Measurements from ENCODE around the gene TOM1L2. TPM values are rescaled to one million over a fixed set of nuclear protein-coding genes. Genes with fewer than 3 reads are reported as not detected.

Gene TOM1L2
- total RNA-seq, 3 donors from 2014 or later = 32.3 to 39.1 (median 36.4) TPM

DNA sequence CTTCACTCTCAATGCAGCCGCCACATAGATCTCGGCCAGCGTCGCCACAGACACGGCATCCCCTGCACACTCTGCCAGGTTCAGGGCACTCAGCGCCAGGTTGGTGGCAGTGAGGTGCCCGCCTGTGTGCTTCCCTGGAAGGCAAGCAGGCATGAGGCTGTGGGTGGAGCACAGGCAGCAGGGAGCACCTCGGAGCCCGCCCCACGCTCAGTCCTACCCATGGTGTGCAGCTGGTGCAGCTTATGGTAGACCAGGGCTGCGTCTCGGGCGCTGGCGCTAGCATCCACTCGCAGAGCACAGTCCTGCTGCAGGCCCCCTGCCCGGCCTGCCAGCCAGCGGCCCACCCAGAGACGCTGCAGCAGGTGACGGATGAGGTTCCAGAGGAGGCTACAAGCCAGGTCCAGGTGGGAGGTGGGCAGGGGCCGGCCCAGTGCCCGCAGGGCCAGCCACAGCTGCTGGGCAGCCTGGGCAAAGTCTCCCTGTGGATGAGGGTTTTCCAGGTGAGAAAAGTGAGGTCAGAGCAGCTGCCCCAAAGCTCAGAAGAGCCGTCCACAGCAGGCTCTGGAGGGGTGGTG lies 155.9 kb downstream of the TOM1L2 start:
- H3K27ac ChIP-seq = no peak overlapping the region
- peaks cover 8 to 21% of the 10 kb centered on the region in 2 donors for H3K4me1 ChIP-seq
- H3K9me3 ChIP-seq = no peaks in the 10 kb centered on the region
- TF ChIP-seq POLR2AphosphoS5 (IDR thresholded peaks at IDR 0.05) (no peak), POLR2A (IDR thresholded peaks at IDR 0.05) (no peak)
- TF ChIP-seq, protein P1, sequence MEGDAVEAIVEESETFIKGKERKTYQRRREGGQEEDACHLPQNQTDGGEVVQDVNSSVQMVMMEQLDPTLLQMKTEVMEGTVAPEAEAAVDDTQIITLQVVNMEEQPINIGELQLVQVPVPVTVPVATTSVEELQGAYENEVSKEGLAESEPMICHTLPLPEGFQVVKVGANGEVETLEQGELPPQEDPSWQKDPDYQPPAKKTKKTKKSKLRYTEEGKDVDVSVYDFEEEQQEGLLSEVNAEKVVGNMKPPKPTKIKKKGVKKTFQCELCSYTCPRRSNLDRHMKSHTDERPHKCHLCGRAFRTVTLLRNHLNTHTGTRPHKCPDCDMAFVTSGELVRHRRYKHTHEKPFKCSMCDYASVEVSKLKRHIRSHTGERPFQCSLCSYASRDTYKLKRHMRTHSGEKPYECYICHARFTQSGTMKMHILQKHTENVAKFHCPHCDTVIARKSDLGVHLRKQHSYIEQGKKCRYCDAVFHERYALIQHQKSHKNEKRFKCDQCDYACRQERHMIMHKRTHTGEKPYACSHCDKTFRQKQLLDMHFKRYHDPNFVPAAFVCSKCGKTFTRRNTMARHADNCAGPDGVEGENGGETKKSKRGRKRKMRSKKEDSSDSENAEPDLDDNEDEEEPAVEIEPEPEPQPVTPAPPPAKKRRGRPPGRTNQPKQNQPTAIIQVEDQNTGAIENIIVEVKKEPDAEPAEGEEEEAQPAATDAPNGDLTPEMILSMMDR (IDR thresholded peaks at IDR 0.05) = no peak
- no peaks in the 10 kb centered on the region for H3K27me3 ChIP-seq
- DNase-seq (ENCODE audit: low spot score in 2 of 2) = no peak
- no peak overlapping the region for H3K4me3 ChIP-seq
- no peaks in the 10 kb centered on the region for H3K36me3 ChIP-seq
- intact Hi-C loops (cut with DNase I; ENCODE audit: low total_unique reads) = loop anchor here (10.0 kb wide), 1 partner anchor 218 kb away; the partner anchor contains the start of genes ATPAF2 and GID4

DNA sequence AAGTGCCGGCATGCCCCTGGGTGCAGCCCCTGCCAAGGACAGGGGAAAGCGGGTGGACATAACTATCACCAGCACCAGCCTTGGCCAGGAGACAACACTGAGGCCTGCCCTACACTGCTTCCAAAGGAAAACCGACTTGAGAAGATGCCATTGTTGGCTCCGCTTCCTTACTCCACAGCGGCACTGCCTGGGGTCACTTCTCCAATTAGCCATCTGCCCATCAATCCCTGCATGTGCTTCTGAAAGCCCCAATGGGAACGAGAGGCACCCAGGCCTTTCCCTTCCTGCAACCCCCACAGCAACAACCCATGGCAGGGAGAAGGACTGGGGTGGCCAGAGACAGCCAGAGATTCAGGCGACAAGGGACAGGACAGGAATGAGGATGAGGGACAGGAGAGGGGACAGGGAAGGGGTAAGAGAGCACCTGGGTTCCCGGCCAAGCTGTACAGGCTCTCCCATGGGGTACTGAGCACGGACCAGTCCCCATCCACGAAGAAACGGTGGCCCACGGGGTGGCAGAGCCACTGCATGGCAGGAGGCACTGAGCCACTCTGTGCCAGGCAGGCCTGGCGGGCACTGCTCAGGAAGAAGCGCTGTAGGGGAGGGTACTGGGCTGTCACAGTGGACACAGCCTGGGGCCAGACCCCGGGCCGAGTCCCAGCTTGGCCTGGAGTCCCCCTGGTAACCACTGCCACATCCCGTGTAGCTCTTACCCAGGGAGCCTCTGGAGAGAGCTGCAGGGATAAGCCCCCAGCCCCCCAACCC lies 156.6 kb downstream of the TOM1L2 start:
- Histone ChIP-seq H3K9me3 (no peaks in the 10 kb centered on the region), H3K27ac (peak overlapping the region; percentile 21 to 58), H3K27me3 (no peaks in the 10 kb centered on the region), H3K4me3 (no peak overlapping the region), H3K36me3 (no peaks in the 10 kb centered on the region), H3K4me1 (peaks cover 10 to 17% of the 10 kb centered on the region in 2 donors)
- no peak for TF ChIP-seq POLR2A (IDR thresholded peaks at IDR 0.05)
- TF ChIP-seq, protein P1 (IDR thresholded peaks at IDR 0.05) = no peak
- TF ChIP-seq POLR2AphosphoS5 (IDR thresholded peaks at IDR 0.05) = no peak
- intact Hi-C loops (cut with DNase I; ENCODE audit: low total_unique reads) = loop anchor here (10.0 kb wide), 1 partner anchor 219 kb away; the partner anchor contains the start of genes ATPAF2 and GID4
- DNase-seq (ENCODE audit: low spot score in 2 of 2) = no peak

DNA sequence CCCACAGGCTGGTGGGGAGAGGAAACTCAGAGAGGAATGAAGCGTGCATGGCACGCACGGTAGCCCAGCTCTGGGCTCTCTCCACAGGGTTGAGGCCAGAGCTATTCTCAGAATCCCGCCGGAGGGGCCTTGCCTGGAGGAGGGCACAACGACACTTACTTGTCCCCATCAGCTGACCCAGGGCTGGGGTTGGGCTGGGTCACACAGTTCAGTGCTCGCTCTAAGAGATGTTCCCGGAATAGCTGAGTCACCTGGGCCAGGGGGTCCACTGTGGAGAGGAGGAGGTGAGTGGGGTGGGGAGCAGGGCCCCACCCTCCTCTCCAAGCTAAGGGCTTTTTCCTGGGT lies 157.2 kb downstream of the TOM1L2 start:
- Histone ChIP-seq H3K36me3 (no peaks in the 10 kb centered on the region), H3K4me1 (peaks cover 10 to 15% of the 10 kb centered on the region in 2 donors), H3K4me3 (no peak overlapping the region), H3K9me3 (no peaks in the 10 kb centered on the region), H3K27ac (peak overlapping the region; percentile 21 to 78), H3K27me3 (no peaks in the 10 kb centered on the region)
- intact Hi-C loops (cut with DNase I; ENCODE audit: low total_unique reads) = loop anchor here (10.0 kb wide), 1 partner anchor 220 kb away; the partner anchor contains the start of genes ATPAF2 and GID4
- TF ChIP-seq POLR2A (IDR thresholded peaks at IDR 0.05) = no peak
- TF ChIP-seq, protein P1 (IDR thresholded peaks at IDR 0.05) = no peak
- TF ChIP-seq POLR2AphosphoS5 (IDR thresholded peaks at IDR 0.05) = no peak
- no peak for DNase-seq (ENCODE audit: low spot score in 2 of 2)

DNA sequence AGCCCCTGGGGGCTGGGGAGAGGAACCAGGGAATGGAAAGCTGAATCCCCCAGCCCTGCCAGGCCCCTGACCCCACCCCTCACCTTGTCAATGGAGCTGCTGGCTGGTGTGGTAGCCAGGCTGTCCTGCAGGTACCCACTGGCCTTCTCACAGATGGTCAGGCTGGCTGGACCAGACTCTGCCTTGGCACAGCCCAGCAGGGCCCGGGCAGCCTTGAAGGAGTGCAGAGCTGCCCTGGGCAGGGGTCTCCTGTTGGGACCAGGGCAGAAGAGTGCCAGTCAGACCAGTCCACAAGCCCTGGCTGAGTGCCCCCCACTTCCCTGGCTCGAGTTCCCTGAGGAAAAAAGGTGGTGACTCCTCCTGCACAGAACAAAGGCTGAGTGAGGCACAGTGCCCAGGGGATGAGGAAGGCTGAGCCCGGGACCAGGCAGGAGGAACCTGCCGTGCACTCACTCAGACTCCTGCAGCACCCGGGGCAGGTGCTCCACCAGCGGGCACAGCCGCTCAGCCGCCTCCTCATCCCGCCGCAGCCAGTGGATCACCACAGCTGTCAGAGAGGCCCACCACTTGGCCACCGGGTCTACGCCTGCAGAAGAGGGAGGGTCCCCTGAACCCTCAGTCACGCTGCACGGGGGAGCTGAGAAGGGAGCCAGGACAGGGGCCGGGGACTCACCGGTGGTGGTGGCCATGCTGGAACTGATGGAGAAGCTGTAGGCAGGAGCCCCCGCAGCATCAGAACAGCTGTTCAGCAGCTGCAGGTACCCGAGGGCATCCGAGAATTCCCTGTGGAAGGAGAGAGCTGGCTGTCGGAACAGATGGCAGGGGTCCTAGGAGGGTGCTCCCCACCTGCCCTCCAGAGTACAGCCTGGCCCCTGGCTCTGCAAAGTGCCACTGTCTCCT lies 157.8 kb downstream of the TOM1L2 start:
- H3K9me3 ChIP-seq = no peaks in the 10 kb centered on the region
- H3K4me1 ChIP-seq = peaks cover 11 to 15% of the 10 kb centered on the region in 2 donors
- H3K4me3 ChIP-seq = no peak overlapping the region
- intact Hi-C loops (cut with DNase I; ENCODE audit: low total_unique reads) = loop anchor here (5.0 to 10.0 kb wide), 2 partner anchors 43 to 220 kb away; partner anchors contain the start of genes ATPAF2 and GID4
- H3K27me3 ChIP-seq = no peaks in the 10 kb centered on the region
- DNase-seq (ENCODE audit: low spot score in 2 of 2) = no peak
- no peak for TF ChIP-seq POLR2AphosphoS5 (IDR thresholded peaks at IDR 0.05)
- TF ChIP-seq, protein P1 (IDR thresholded peaks at IDR 0.05) = no peak
- no peak for TF ChIP-seq POLR2A (IDR thresholded peaks at IDR 0.05)
- peak overlapping the region; percentile 21 to 78 for H3K27ac ChIP-seq
- no peaks in the 10 kb centered on the region for H3K36me3 ChIP-seq

Measured in breast epithelium (tissue), 4 donors.